Hepatocyte (in vitro differentiated cells): Measurements from ENCODE around the gene DNMT1. TPM values are rescaled to one million over a fixed set of nuclear protein-coding genes. Genes with fewer than 3 reads are reported as not detected.

ENCODE experiments used
- DNase-seq: peaks from one replicate; pipeline ENCODE4 v3.0.0-alpha.2; 2016; ENCODE audit warnings: low spot score
- H2AFZ ChIP-seq: fragments of 200-600 bp; sonication (generic); 2 replicates; pipeline ENCODE4 v1.6.0; 2016; ENCODE audit warnings: antibody characterized with exemption, mild to moderate bottlenecking
- H3K27ac ChIP-seq: fragments of 200-600 bp; sonication (generic); 2 replicates; pipeline ENCODE4 v1.5.1; 2016; ENCODE audit warnings: mild to moderate bottlenecking
- H3K27me3 ChIP-seq: fragments of 200-600 bp; sonication (generic); 2 replicates; pipeline ENCODE4 v1.6.1; 2016
- H3K36me3 ChIP-seq: fragments of 200-600 bp; sonication (generic); replicated peaks from 2 replicates; pipeline ENCODE4 v1.5.1; 2016; ENCODE audit warnings: low read depth; ENCODE audit not compliant: insufficient read depth
- H3K4me1 ChIP-seq: fragments of 200-600 bp; sonication (generic); 2 replicates; pipeline ENCODE4 v1.5.1; 2016; ENCODE audit warnings: mild to moderate bottlenecking, moderate library complexity; ENCODE audit not compliant: insufficient read depth
- H3K4me2 ChIP-seq: fragments of 200-600 bp; sonication (generic); 2 replicates; pipeline ENCODE4 v1.6.0; 2016
- H3K4me3 ChIP-seq: fragments of 200-600 bp; sonication (generic); 2 replicates; pipeline ENCODE4 v1.5.1; 2016; ENCODE audit warnings: mild to moderate bottlenecking
- H3K79me2 ChIP-seq: fragments of 200-600 bp; sonication (generic); 2 replicates; pipeline ENCODE4 v1.6.0; 2017; ENCODE audit warnings: mild to moderate bottlenecking
- H3K9me2 ChIP-seq: fragments of 200-600 bp; sonication (generic); replicated peaks from 2 replicates; pipeline ENCODE4 v1.6.0; 2017; ENCODE audit warnings: mild to moderate bottlenecking; ENCODE audit not compliant: insufficient read depth
- H3K9me3 ChIP-seq: fragments of 200-600 bp; sonication (generic); 2 replicates; pipeline ENCODE4 v1.5.1; 2016; ENCODE audit warnings: low read depth, mild to moderate bottlenecking
- H4K20me1 ChIP-seq: fragments of 200-600 bp; sonication (generic); 2 replicates; pipeline ENCODE4 v1.6.0; 2016; ENCODE audit warnings: mild to moderate bottlenecking; ENCODE audit not compliant: insufficient read depth, poor library complexity, severe bottlenecking
- EZH2 ChIP-seq: fragments of 200-600 bp; sonication (generic); IDR thresholded peaks from 2 replicates; pipeline ENCODE4 v1.6.1; 2016; ENCODE audit warnings: antibody characterized with exemption, mild to moderate bottlenecking, borderline replicate concordance
- EZH2phosphoT487 ChIP-seq: fragments of 200-600 bp; sonication (generic); IDR thresholded peaks from one replicate; pipeline ENCODE4 v1.6.1; 2018; ENCODE audit warnings: antibody characterized with exemption, mild to moderate bottlenecking, low read depth, moderate library complexity; ENCODE audit not compliant: unreplicated experiment, severe bottlenecking
- WGBS: methylation state at CpG from one replicate; pipeline ENCODE4 v1.1.6; 2016; ENCODE audit warnings: low lambda C conversion rate; ENCODE audit errors: missing lambda C conversion rate; 5-methylcytosine and 5-hydroxymethylcytosine counted together
- polyA plus RNA-seq: library from polyadenylated mRNA; unstranded; fragments of >200 nt; fragmentation: Nextera tagmentation; extraction: Ambion mirVana; gene quantifications from 2 replicates; pipeline ENCODE4 v1.2.1, GENCODE V29; 2016
- total RNA-seq: library from RNA; depleted of rRNA; stranded (reverse); fragments of >200 nt; gene quantifications from 2 replicates; pipeline ENCODE4 v1.2.3, GENCODE V29; 2014
- TF ChIP-seq, protein P1 (sequence below): fragments of 200-600 bp; sonication (generic); IDR thresholded peaks from 2 replicates; pipeline ENCODE4 v1.5.1; 2016; ENCODE audit warnings: antibody characterized with exemption, mild to moderate bottlenecking; ENCODE audit not compliant: poor library complexity

DNMT1 gene
- total and polyA plus RNA-seq, 2 experiments from 2014 or later = 55.2 to 63.5 TPM

DNA sequence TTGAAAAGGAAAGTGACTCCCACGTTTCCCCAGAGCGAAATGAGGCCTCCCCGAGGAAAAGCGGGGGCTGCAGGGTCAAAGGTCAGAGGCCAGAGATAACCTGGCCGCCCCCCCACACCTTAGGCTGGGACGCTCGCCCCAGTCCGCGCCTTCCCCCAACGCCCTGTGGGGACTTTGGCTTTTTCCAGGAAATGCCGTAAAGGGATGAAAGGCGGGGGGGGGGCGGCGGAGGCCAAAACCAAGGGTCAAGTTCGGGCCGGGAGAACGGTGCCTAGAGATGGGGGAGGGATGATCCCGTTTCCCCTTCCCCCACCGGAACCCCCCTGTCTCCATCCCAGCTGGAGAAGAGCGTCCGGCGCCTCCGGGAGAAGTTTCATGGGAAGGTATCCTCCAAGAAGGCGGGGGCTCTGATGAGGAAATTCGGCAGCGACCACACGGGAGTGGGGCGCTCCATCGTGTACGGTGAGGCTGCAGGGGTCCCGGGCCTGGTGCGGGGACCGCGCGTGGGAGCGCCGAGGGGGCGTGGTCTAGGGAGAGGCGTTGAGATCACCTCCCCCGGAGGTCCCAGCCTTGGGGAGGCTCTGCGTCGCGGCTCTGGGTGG is 108.1 kb downstream of the DNMT1 start:
- no peaks in the 10 kb centered on the region for H3K36me3 ChIP-seq
- peaks cover 3% of the 10 kb centered on the region for H3K79me2 ChIP-seq
- H3K27ac ChIP-seq = peak overlapping the region; percentile 64
- TF ChIP-seq, protein P1, sequence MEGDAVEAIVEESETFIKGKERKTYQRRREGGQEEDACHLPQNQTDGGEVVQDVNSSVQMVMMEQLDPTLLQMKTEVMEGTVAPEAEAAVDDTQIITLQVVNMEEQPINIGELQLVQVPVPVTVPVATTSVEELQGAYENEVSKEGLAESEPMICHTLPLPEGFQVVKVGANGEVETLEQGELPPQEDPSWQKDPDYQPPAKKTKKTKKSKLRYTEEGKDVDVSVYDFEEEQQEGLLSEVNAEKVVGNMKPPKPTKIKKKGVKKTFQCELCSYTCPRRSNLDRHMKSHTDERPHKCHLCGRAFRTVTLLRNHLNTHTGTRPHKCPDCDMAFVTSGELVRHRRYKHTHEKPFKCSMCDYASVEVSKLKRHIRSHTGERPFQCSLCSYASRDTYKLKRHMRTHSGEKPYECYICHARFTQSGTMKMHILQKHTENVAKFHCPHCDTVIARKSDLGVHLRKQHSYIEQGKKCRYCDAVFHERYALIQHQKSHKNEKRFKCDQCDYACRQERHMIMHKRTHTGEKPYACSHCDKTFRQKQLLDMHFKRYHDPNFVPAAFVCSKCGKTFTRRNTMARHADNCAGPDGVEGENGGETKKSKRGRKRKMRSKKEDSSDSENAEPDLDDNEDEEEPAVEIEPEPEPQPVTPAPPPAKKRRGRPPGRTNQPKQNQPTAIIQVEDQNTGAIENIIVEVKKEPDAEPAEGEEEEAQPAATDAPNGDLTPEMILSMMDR = no peak
- WGBS = 7% methylated on average over 27 of the region's 43 CpGs
- no peaks in the 10 kb centered on the region for H3K27me3 ChIP-seq
- H3K4me3 ChIP-seq = peak overlapping the region; percentile 89
- peak overlapping the region; percentile 99 for H3K4me2 ChIP-seq
- H3K4me1 ChIP-seq = no peaks in the 10 kb centered on the region
- H2AFZ ChIP-seq = peak overlapping the region; percentile 93
- no peaks in the 10 kb centered on the region for H3K9me3 ChIP-seq
- H3K9me2 ChIP-seq = no peaks in the 10 kb centered on the region
- no peaks in the 10 kb centered on the region for H4K20me1 ChIP-seq
- peak; percentile 48 for DNase-seq

DNA sequence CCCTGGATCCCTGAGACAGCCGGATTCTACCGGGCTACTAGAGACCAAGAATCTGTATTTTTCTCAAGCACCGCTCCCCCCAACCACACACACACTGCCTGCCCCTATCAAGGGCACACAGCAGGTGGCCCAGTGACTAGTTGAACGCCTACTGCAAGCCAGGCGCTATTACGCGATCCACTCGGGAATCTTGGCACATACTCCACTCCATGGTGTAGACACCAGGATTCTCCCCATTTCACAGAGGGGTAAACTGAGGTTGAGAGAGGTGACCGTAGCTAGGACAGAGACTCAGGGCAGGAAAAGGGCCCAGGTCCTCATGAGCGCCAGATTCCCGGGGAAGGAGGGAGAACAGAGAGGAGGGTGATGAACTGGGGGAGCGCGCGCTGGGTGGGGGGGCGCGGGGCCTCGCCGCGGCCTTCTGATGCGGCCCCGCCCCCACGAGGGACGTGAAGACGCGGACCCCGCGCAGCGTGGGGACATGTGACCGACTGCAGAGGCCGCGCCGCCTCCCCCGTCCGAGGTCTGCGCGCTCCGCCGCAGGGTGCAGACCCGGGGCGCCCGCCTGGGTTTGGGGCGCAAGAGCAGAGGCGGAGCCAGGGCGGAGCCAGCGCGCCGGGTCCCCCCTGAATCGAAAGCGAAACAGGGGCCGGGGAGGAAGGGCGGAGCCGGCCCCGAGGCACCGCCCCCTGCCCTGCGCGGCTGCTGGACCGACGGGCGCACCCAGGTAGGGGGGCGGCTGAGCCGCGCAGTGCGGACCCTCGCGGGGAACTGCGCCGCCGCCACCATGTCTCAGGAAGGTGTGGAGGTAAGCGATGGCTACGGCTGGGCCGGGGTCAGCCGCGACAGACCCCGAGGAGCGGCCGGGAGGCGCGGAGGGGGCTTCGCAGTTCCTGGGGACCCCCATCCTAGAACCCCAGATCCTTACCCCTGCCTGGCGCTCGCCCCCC is 108.8 kb downstream of the DNMT1 start, which contains the start of gene SHFL:
SHFL (plus strand) TSS at position 677 of the 950 bp plus-strand sequence; CDS start at position 788, 111 bp downstream.
- TF ChIP-seq EZH2phosphoT487 (no peak), EZH2 (no peak)
- TF ChIP-seq, protein P1 = no peak
- Histone ChIP-seq H3K9me2 (no peaks in the 10 kb centered on the region), H3K79me2 (peaks cover 3% of the 10 kb centered on the region), H3K4me2 (peak within 1 kb of the TSS; percentile 99), H3K27me3 (no peaks in the 10 kb centered on the region), H3K27ac (peak within 1 kb of the TSS; percentile 64), H3K4me3 (peak within 1 kb of the TSS; percentile 89), H4K20me1 (no peaks in the 10 kb centered on the region), H2AFZ (peak within 1 kb of the TSS; percentile 93), H3K36me3 (no peaks in the 10 kb centered on the region), H3K9me3 (no peaks in the 10 kb centered on the region), H3K4me1 (no peaks in the 10 kb centered on the region)
- WGBS = 10% methylated on average over 38 of the region's 81 CpGs
- peak; percentile 91 for DNase-seq

DNA sequence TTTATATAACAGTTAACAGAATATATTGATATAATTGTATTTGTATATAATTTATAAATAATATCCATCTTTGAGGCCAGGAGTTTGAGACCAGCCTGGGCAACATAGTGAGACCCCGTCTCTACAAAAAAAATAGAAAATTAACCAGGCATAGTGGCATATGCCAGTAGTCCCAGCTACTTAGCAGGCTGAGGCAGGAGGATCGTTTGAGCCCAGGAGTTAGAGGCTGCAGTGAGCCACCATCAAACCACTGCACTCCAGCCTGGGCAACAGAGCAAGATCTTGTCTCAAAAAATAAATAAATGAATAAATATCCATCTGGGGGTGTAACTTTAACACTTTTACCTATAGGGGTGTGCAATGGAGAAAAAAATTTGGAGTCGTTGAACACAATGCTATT is 110.0 kb downstream of the DNMT1 start:
- H3K4me2 ChIP-seq = no peak overlapping the region
- DNase-seq = no peak
- H3K4me3 ChIP-seq = no peak overlapping the region
- H3K9me2 ChIP-seq = no peaks in the 10 kb centered on the region
- no peak overlapping the region for H3K27ac ChIP-seq
- no peaks in the 10 kb centered on the region for H4K20me1 ChIP-seq
- H3K4me1 ChIP-seq = no peaks in the 10 kb centered on the region
- no peak overlapping the region for H2AFZ ChIP-seq
- no peaks in the 10 kb centered on the region for H3K27me3 ChIP-seq
- TF ChIP-seq EZH2phosphoT487 = no peak
- TF ChIP-seq EZH2 = no peak
- TF ChIP-seq, protein P1 = no peak
- H3K36me3 ChIP-seq = no peaks in the 10 kb centered on the region
- 89% methylated on average over 3 of the region's 3 CpGs for WGBS
- H3K79me2 ChIP-seq = peaks cover 3% of the 10 kb centered on the region
- H3K9me3 ChIP-seq = no peaks in the 10 kb centered on the region
